GM21381 (cell line): ENCODE measurements around the gene ST3GAL3.

Source experiments
- ATAC-seq: cut with Tn5 transposase; IDR thresholded peaks from one replicate; pipeline ENCODE4 v1.9.1; 2021; ENCODE audit warnings: mild to moderate bottlenecking, moderate library complexity; ENCODE audit not compliant: unreplicated experiment

The ST3GAL3 gene

DNA sequence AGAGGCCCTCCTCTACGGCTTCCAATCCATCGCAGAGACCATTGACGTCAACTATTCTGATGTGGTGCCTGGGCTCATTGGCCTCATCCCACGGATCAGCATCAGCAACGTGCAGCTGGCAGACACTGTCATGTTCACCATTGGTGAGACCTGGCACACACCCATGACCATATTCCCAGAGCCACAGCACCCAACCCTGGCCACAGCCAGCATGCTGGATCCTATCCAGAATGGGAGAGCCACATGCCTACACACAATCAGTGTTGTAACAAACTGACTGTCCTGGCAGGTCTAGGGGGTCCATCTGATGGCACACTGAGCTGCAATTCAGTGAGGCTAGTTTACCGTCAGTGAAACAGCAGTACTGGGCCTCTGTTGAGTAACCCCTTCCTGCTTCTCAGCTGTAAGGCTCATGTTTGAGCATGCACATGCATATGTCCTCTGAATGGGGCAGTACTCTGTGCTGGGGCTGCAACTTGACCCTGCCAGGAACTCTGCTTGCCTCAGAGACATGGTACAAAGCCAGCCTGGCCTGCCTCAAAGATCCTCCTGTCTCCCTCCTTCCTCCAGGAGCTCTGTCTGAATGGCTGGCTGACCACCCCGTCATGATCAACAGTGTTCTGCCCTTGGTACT, 250.2 kb downstream of the ST3GAL3 start:
- no peak for ATAC-seq

DNA sequence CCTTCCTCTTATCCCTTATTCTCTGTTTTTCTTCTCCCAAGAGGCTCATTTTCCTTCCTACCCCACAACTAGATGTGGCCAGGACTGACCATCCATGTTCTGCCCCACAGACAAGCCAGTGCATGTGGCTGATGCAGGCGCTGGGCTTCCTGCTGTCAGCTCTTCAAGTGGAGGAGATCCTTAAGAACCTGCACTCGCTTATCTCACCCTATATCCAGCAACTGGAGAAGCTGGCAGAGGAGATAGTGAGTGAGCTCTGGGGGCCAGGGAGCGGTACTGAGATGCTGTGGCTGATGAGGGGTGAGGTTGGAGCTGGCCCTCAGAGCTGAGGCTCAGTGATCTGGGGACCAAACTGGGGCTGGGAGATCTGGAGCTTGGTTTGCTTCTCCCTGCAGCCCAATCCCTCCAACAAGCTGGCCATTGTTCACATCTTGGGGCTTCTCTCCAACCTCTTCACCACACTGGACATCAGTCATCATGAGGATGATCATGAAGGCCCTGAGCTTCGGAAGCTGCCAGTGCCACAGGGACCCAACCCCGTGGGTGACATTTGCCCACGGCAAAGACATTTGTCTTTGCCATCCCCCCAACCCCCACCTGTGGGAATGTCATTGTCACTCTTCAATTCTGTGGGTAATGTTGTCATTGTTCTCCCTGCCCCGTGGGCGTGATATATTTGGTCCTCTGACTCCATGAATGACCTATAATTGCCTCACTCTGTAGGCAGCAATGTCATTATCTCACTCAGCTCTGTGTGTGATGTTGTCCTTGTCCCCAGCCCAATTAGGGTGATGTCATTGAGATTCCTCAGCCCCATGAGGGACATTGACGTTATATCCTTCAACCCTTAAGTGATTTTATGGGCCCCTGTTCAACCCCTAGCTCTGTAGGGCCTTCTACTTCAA, 251.3 kb downstream of the ST3GAL3 start:
- no peak for ATAC-seq

DNA sequence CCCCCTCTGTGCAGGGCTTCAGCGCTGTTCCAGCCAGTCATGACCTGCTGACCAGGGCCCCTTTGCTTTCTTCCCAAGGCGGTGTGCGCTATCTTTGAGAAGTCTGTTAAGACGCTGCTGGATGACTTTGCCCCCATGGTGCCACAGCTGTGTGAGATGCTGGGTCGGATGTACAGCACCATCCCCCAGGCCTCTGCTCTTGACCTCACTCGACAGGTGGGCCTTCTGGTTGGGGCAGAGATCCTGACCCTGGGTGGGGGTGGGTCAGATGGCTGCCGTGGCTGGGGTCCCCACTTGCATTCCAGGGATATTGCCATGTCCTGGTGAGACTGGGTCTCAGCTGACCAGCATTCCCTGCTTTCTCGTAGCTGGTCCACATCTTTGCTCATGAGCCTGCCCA, 253.5 kb downstream of the ST3GAL3 start:
- no peak for ATAC-seq

DNA sequence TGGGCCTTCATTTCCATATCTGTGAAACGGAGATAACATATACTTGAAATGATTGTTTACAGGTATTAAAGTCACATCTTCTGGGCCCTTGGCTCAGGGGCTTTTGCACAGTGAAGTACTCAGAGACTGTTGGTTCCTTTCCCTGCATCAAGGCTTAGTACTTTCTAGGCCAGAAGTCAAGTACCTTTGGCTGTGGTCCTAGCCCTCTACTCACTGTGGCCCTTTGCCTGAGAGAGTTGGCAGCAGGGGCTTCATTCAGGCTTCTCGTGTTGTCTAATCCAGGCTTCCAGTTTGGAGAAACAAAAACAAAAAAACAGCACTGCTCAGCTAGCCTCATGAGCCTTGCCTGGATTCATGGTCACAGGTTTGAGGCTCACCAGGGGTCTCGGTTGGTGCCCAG, 254.4 kb downstream of the ST3GAL3 start:
- no peak for ATAC-seq

DNA sequence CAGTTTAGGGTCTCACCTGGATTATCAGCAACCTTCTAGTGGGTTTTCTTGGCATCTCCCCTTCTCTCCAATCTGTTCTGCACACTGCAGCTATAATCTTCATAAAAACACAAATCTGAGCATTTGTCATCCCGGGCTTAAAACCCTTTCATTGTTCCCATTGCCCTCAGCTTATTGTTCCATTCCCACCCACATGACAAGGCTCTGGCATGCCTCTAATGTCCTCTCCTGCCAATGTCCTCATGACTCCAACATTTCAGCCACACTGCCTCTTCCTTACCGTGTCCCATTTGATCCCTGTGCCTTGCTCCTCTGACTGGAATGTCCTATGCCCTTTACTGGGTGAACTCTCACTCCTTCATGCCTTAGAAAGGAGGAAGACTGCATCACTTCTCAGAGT, 255.0 kb downstream of the ST3GAL3 start:
- no peak for ATAC-seq

DNA sequence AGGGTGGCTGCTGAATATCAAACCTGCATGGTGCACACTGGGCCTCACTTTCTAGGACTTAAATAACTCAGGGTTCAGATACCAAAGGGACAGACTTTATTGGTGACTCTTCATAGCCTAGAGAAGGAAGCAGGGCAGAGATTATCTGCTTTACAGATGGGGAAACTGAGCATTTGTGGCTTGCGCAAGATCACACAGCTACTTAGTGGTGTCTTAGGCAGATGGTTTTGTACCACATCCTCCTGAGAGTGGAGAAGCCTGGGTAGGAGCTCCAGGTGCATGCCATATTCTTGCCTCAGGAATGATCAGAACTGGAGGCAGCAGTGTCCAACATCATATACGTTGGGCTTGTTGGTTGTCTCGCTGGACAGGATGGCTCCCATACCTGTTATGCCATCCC, 255.7 kb downstream of the ST3GAL3 start:
- ATAC-seq: no peak

DNA sequence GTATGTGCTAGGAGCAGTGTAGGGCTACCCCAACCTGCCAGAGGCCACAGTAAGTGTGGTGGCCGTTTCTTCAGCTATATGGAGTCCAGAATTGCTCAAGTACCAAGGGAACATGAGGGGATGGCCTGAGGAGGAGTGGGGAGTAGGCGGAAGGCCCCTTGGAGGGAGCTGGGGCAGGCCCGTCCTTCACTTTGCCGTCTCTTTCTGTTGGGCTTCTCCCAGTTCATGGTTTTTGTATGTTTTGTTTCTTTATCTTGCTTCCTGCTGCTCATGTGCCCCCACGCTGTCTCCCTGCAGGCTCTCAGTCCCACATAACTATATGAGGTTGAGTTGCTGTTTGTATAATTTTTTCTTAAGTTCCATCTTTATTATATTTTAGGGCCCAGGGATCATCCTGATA, 256.6 kb downstream of the ST3GAL3 start:
- no peak for ATAC-seq

DNA sequence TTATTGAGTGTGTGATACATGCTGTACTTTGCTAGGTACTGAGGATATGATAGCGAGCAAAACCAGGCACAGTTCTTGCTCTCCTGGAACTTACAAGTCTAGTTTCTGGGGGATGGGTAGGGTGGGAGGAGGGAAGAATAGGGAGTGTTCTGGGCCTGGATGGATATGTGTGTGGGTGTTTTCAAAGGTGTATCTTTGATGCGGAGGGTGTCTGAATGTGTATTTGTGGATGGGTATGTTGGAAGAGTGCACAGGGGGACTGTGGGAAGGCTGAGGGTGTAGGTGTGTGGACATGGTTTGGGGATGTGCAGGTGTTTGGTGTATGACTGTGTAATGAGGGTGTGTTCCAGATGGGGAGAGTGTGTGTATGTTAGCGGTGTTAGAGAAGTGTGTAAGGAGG, 258.0 kb downstream of the ST3GAL3 start:
- ATAC-seq: no peak

DNA sequence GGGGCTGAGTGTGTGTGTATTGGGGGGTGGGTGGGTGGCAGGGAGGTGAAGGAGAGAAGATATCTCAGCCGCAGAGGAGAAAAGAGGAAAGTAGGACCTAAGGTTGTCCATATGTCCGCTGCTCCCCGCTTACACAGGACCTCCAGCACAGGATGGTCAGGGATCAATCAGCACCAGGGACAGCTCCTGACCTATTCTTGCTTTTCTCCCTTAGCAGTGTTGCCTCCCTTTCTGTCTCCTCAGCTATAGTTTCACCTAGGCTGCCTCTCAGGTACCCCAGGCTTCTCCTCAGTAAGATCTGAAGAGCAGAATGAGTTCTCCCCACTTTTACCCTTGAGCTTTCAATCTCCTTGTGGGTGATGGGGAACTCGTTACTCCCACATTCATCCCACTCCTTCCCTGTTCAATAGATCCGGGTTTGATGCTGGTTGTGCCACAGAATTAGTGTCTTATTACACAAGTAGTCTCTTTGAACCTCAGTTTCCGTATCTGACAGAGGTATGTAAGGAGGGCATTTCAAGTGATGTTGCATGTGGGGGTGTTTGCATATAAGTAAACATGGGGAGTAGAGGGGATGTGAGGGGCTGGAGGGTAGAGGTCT, 261.1 kb downstream of the ST3GAL3 start:
- no peak for ATAC-seq

DNA sequence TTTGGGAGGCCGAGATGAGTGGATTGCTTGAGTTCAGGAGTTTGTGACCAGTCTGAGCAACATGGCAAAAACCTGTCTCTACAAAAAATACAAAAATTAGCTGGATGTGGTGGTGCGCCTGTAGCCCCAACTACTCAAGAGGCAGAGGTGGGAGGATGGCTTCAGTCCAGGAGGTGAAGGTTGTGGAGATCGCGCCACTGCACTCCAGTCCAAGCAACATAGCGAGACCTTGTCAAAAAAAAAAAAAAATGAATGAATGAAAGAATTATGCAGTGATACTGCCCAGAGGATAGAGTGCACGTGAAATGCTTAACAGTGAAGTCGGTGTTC, 262.0 kb downstream of the ST3GAL3 start:
- no peak for ATAC-seq

DNA sequence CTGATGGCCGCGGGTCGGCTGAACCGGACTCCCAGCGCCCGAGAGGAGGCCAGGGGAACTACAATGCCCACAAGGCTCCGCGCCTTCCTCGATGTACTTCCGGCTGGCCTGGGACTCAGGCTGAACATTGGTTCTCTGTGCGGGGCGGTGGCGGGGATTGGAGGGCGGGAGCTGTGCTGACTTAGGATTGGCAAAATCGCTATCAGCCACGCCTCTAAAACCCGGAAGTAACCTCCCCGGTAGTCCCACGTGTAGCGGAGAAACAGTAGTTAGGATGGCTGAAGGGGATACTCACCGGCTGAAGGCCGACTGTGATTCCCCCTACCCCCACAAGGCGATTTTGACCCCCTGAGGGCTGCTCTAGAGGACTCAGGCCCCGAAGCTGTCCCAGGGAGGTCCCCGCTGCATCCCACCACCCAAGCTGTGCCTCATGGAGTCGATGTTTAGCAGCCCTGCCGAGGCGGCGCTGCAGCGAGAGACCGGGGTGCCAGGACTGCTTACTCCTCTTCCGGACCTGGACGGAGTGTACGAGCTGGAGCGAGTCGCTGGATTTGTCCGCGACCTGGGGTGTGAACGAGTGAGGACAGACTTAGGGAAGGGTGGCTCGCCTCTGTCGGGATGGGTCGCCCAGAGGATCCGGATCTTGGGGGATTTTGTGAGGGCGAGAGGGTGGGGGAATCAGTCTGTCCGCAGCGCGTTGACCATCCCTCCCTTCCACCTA, 262.6 kb downstream of the ST3GAL3 start, which contains the start of gene DPH2:
Gene DPH2, plus strand, starts transcription at position 265 of the 721 bp plus-strand sequence. Its CDS starts 166 bp downstream, at position 431.
- peak; percentile 75 for ATAC-seq

DNA sequence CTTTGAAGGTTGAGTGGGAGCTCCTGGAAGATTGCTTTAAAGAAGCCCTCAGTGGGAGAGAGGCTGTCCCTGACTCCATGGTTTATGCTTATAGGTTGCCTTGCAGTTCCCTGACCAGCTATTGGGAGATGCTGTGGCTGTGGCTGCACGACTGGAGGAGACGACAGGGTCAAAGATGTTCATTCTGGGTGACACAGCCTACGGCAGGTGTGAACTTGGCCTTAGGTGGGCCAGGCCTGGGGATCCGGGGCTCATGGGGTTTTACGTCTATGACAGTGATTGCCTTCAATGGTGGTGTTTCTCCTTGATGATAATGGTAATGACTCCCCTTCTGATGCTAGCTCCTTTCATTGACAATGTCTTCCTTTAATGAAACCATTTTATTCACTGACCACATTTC, 263.2 kb downstream of the ST3GAL3 start:
- ATAC-seq: no peak

DNA sequence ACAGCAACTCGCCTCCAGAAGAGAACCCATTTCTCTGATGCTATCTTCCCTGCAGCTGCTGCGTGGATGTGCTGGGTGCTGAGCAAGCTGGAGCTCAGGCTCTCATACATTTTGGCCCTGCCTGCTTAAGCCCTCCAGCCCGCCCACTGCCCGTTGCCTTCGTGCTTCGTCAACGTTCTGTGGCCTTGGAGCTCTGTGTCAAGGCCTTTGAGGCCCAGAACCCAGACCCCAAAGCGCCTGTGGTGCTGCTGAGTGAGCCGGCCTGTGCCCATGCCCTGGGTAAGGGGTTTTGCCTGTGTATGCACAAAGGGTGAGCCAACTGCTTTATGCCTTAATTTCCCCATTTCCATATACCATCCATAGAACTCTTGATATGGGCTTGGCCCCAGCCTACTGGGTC, 263.6 kb downstream of the ST3GAL3 start:
- ATAC-seq: no peak

DNA sequence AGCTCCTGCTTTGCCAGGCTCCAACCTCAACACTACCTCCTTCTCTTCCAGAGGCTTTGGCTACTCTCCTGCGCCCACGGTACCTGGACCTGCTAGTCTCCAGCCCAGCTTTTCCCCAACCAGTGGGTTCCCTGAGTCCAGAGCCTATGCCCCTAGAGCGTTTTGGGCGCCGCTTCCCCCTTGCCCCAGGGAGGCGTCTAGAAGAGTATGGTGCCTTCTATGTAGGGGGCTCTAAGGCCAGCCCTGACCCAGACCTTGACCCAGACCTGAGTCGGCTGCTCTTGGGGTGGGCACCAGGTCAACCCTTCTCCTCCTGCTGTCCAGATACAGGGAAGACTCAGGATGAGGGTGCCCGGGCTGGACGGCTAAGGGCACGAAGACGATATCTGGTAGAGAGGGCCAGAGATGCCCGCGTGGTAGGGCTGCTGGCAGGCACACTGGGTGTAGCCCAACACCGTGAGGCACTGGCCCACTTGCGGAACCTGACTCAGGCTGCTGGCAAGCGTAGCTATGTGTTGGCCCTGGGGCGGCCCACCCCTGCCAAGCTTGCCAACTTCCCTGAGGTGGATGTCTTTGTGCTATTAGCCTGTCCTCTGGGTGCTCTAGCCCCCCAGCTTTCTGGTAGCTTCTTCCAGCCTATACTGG, 264.1 kb downstream of the ST3GAL3 start:
- ATAC-seq: no peak

DNA sequence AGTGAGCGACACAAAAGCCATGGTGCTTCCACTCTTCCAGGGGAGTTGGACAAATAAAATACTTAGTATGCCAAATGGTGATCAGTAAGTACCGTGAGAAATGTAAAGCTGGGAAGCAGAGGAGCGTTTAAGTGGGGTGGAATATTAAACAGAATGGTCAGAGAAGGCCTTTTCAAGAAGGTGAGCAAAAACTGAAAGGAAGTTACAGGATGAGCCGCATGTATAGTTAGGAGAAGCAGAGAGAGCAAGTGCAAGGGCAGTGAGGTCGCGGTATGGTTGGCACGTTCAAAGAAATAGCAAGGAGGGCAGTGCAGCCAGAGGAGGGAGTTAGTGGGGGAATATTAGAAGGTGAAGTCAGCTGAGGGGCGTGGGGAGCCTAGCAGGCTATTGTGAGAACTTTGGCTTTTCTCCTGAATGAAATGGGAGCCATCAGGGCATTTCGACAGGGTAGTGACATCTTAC, 266.7 kb downstream of the ST3GAL3 start:
- ATAC-seq: no peak

DNA sequence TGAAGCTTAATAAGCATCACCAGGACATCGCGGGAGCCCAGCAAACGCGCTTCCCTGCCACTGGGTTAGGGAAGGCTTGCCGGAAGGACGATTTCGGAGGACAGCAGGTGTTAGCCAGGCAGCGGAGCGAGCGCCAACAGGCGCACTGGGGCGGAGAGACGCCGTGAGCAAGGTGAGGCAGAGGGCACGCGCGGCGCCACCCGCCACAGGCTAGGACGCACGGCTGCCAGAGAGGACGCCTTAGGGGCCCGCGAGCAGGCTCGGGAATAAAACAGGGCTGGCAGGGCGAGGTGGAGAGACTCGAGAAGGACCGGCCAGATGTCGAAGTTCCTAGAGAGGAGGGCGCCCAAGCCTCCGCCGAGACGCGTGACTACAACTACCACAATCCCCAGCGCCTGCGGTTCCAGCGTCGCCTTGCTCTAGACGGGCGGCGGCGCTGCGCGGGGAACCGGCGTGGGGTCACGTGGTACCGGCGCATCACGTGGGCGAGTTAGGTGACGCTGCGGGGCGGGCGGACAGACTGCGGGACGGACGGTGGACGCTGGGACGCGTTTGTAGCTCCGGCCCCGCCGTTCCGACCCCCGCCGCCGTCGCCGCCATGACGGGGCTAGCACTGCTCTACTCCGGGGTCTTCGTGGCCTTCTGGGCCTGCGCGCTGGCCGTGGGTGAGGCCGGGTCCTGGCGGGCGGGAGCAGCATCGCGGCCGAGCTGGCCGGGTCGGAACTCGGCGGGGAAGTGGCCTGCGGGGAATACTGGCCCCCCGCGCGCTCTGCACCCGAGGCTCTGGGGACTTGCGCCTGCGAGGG, 267.3 kb downstream of the ST3GAL3 start, which contains the start of gene ATP6V0B:
Gene ATP6V0B, plus strand, starts transcription at position 518 of the 806 bp plus-strand sequence. Its CDS starts 81 bp downstream, at position 599.
- peak; percentile 60 for ATAC-seq

DNA sequence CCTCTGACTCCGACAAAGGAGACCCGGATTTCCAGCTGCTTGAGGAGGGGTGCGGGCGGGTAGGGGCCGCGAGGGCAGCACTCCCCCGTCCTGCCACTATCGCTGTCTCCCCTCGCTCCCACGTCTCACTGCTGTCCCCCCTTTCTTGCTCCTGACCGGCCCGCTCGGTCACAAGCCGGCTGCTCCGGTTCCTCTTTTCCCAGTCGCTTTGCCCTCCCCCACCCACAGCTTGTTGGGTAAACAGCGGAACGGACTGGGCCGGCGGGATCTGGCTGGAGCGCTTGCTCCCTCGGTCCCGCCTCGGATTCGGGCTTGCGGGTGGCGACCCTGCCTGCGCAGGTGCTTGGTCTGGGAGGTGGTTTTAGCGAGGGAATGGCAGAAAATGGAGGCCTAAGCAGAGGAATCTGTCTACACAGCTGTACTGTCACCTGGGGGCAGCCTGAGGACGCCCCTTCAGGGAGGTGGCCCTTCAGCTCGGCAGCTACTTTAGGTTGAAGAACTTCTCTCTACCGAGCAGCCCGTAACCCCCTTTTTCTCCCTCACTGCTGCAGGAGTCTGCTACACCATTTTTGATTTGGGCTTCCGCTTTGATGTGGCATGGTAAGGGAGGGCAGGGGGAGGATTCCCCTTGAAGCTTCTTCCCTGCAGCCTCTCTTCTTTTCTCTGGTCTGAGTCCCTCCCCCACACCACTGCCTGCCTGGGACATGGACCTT, 268.1 kb downstream of the ST3GAL3 start:
- peak; percentile 4 for ATAC-seq

DNA sequence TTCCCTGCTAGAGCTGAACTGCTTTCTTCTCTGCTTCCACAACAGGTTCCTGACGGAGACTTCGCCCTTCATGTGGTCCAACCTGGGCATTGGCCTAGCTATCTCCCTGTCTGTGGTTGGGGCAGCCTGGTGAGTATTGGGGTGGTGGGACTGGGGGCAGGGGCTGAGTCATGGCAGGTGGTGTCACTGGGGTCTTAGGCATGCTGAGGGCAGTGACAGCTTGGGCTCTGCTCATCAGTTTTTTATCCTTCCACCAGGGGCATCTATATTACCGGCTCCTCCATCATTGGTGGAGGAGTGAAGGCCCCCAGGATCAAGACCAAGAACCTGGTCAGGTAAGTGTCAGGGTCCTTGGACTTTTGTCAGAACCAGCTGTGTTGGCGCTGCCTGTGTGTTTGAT, 268.7 kb downstream of the ST3GAL3 start:
- ATAC-seq: no peak

DNA sequence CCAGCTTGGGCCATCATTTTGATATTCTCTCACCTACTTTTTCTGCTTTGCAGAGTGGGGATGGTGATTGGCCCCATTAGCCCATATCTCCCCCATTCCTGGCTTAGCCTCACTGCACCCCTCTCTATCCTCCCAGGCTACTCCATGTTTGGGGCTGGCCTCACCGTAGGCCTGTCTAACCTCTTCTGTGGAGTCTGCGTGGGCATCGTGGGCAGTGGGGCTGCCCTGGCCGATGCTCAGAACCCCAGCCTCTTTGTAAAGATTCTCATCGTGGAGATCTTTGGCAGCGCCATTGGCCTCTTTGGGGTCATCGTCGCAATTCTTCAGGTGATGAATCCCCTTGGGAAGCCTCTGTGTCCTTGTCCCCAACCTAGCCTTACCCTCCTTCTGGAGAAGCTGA, 269.6 kb downstream of the ST3GAL3 start:
- ATAC-seq: no peak
